ENCODE results near the gene TMC1. TPM values are rescaled to one million over a fixed set of nuclear protein-coding genes. Genes with fewer than 3 reads are reported as not detected.
"Not testable (repeated sequence)": the region's sequence is repeated elsewhere in the genome, so short reads cannot be mapped to it uniquely, and the experiment has no call there.

The TMC1 gene
- under 1 TPM; 0.30 to 0.63 (median 0.51) TPM for polyA plus RNA-seq (ENCODE audit: insufficient read depth in 1 of 5, insufficient read length in 5 of 5, low replicate concordance in 1 of 5)
- long read RNA-seq, donor 1: 0 reads
- long read RNA-seq, donor 2: 0 reads
- long read RNA-seq, donor 3: 0 reads
- long read RNA-seq, donor 4: 0 reads
- long read RNA-seq, donor 5: 0 reads
- long read RNA-seq, donor 6: 0 reads
- long read RNA-seq, donor 7: 0 reads
- long read RNA-seq, donor 8: 0 reads

- not testable (repeated sequence) for DNase-seq
Observed at GRCh38 chr9:72521416-72521815, at the start of gene TMC1. Gene TMC1, plus strand, starts transcription at chr9:72521608. Its CDS starts 127,041 bp downstream, at chr9:72648649.

GRCh38 chr9:72473474-72474261, 47.7 kb upstream of the TMC1 start:
- no peak for DNase-seq

GRCh38 chr9:72474676-72475075, 46.7 kb upstream of the TMC1 start:
- no peak for DNase-seq

GRCh38 chr9:72476100-72476499, 45.3 kb upstream of the TMC1 start:
- DNase-seq: no peak

- DNase-seq: no peak
Observed at GRCh38 chr9:72476617-72477437, 44.6 kb upstream of the TMC1 start.

- no peak for DNase-seq
Observed at GRCh38 chr9:72477930-72478518, 43.4 kb upstream of the TMC1 start.

GRCh38 chr9:72478966-72479365, 42.4 kb upstream of the TMC1 start:
- DNase-seq: no peak

- DNase-seq: not testable (repeated sequence)
Observed at GRCh38 chr9:72480261-72480660, 41.1 kb upstream of the TMC1 start.

GRCh38 chr9:72480921-72481320, 40.5 kb upstream of the TMC1 start:
- no peak for DNase-seq

- DNase-seq: no peak
Observed at GRCh38 chr9:72485821-72486593, 35.4 kb upstream of the TMC1 start.

- DNase-seq: no peak
Observed at GRCh38 chr9:72486594-72486955, 34.8 kb upstream of the TMC1 start.

- not testable (repeated sequence) for DNase-seq
Observed at GRCh38 chr9:72487665-72488064, 33.7 kb upstream of the TMC1 start.

- no peak for DNase-seq
Observed at GRCh38 chr9:72489986-72490385, 31.4 kb upstream of the TMC1 start.

GRCh38 chr9:72491242-72491641, 30.2 kb upstream of the TMC1 start:
- DNase-seq: no peak

GRCh38 chr9:72494051-72494450, 27.4 kb upstream of the TMC1 start:
- no peak for DNase-seq

GRCh38 chr9:72497447-72498046, 23.9 kb upstream of the TMC1 start:
- no peak for DNase-seq

GRCh38 chr9:72506615-72507014, 14.8 kb upstream of the TMC1 start:
- DNase-seq: no peak

- no peak for DNase-seq
Observed at GRCh38 chr9:72509053-72509452, 12.4 kb upstream of the TMC1 start.

- no peak for DNase-seq
Observed at GRCh38 chr9:72509635-72510034, 11.8 kb upstream of the TMC1 start.

GRCh38 chr9:72521011-72521410, 397 bp upstream of the TMC1 start:
- not testable (repeated sequence) for DNase-seq

Data from right lung (tissue), 10 donors.